ENCODE data around the gene TNFSF18. TPM values are rescaled to one million over a fixed set of nuclear protein-coding genes. Genes with fewer than 3 reads are reported as not detected.
A peak's percentile ranks its signal among the peaks of the same experiment; 100 is the strongest.

The TNFSF18 gene
- total RNA-seq, 3 donors from 2014 or later: not detected

- H3K36me3 ChIP-seq: no peaks in the 10 kb centered on the region
- no peaks in the 10 kb centered on the region for H3K4me1 ChIP-seq
- H3K27me3 ChIP-seq: no peaks in the 10 kb centered on the region
- DNase-seq (ENCODE audit: low spot score in 2 of 2): no peak
- H3K27ac ChIP-seq: no peak overlapping the region
- H3K4me3 ChIP-seq: no peak overlapping the region
- intact Hi-C loops (cut with DNase I; ENCODE audit: low total_unique reads): no loop called here
- no peaks in the 10 kb centered on the region for H3K9me3 ChIP-seq
- TF ChIP-seq POLR2A (IDR thresholded peaks at IDR 0.05): no peak
- no peak for TF ChIP-seq POLR2AphosphoS5 (IDR thresholded peaks at IDR 0.05)
- no peak for TF ChIP-seq CTCF (IDR thresholded peaks at IDR 0.05)
These were observed 12.4 kb upstream of the TNFSF18 start for GRCh38 chr1:173063171-173063570.

- no peak for TF ChIP-seq POLR2A (IDR thresholded peaks at IDR 0.05)
- no peak for TF ChIP-seq POLR2AphosphoS5 (IDR thresholded peaks at IDR 0.05)
- TF ChIP-seq CTCF (IDR thresholded peaks at IDR 0.05): no peak
- intact Hi-C loops (cut with DNase I; ENCODE audit: low total_unique reads): no loop called here
These were observed 11.6 kb upstream of the TNFSF18 start for GRCh38 chr1:173062150-173062938.

GRCh38 chr1:173058556-173058955 is 7.8 kb upstream of the TNFSF18 start:
- Histone ChIP-seq H3K36me3 (no peaks in the 10 kb centered on the region), H3K4me3 (no peak overlapping the region), H3K27ac (no peak overlapping the region), H3K4me1 (no peaks in the 10 kb centered on the region), H3K9me3 (no peaks in the 10 kb centered on the region), H3K27me3 (no peaks in the 10 kb centered on the region)
- no peak for DNase-seq (ENCODE audit: low spot score in 2 of 2)
- TF ChIP-seq POLR2AphosphoS5 (IDR thresholded peaks at IDR 0.05) (no peak), CTCF (IDR thresholded peaks at IDR 0.05) (no peak), POLR2A (IDR thresholded peaks at IDR 0.05) (no peak)
- intact Hi-C loops (cut with DNase I; ENCODE audit: low total_unique reads): no loop called here

More at GRCh38 chr1:173062150-173062938, 11.6 kb upstream of the TNFSF18 start:
- H3K27me3 ChIP-seq: no peaks in the 10 kb centered on the region
- DNase-seq (ENCODE audit: low spot score in 2 of 2): no peak
- H3K36me3 ChIP-seq: no peaks in the 10 kb centered on the region
- no peaks in the 10 kb centered on the region for H3K9me3 ChIP-seq
- H3K27ac ChIP-seq: peak overlapping the region in 1 of 2 donors; percentile 2
- no peaks in the 10 kb centered on the region for H3K4me1 ChIP-seq
- no peak overlapping the region for H3K4me3 ChIP-seq

- intact Hi-C loops (cut with DNase I; ENCODE audit: low total_unique reads): no loop called here
- Histone ChIP-seq H3K4me1 (no peaks in the 10 kb centered on the region), H3K9me3 (no peaks in the 10 kb centered on the region), H3K36me3 (no peaks in the 10 kb centered on the region), H3K27ac (no peak overlapping the region), H3K27me3 (no peaks in the 10 kb centered on the region), H3K4me3 (no peak overlapping the region)
- no peak for DNase-seq (ENCODE audit: low spot score in 2 of 2)
- TF ChIP-seq CTCF (IDR thresholded peaks at IDR 0.05): no peak
- TF ChIP-seq POLR2AphosphoS5 (IDR thresholded peaks at IDR 0.05): no peak
- TF ChIP-seq POLR2A (IDR thresholded peaks at IDR 0.05): no peak
These were observed 7.2 kb upstream of the TNFSF18 start for GRCh38 chr1:173057984-173058383.

- no peak overlapping the region for H3K4me3 ChIP-seq
- intact Hi-C loops (cut with DNase I; ENCODE audit: low total_unique reads): no loop called here
- TF ChIP-seq POLR2A (IDR thresholded peaks at IDR 0.05) (no peak), CTCF (IDR thresholded peaks at IDR 0.05) (no peak), POLR2AphosphoS5 (IDR thresholded peaks at IDR 0.05) (no peak)
- peak overlapping the region; percentile 21 to 28 for H3K27ac ChIP-seq
- no peaks in the 10 kb centered on the region for H3K9me3 ChIP-seq
- DNase-seq (ENCODE audit: low spot score in 2 of 2): no peak
- no peaks in the 10 kb centered on the region for H3K36me3 ChIP-seq
- H3K4me1 ChIP-seq: no peaks in the 10 kb centered on the region
- H3K27me3 ChIP-seq: no peaks in the 10 kb centered on the region
These were observed 5.6 kb upstream of the TNFSF18 start for GRCh38 chr1:173056365-173056764.

All from breast epithelium (tissue), 4 donors.